LNCAP (cell line): ENCODE data around the gene CPZ.
A peak's percentile ranks its signal among the peaks of the same experiment; 100 is the strongest.

Source experiments
- CTCF ChIP-seq: fragments of 450-650 bp; IDR thresholded peaks from 2 replicates; pipeline ENCODE4 v1.5.1; 2017; ENCODE audit warnings: mild to moderate bottlenecking

Gene CPZ

GRCh38 chr4:8547108-8547911, 45.3 kb upstream of the CPZ start:
- TF ChIP-seq CTCF = peak; percentile 37; the same call in 1 of the 2 replicates

GRCh38 chr4:8547912-8548730, 44.4 kb upstream of the CPZ start:
- TF ChIP-seq CTCF = no peak

- no peak for TF ChIP-seq CTCF
Measured at GRCh38 chr4:8548731-8549351, 43.7 kb upstream of the CPZ start.

- TF ChIP-seq CTCF = no peak
Measured at GRCh38 chr4:8549352-8549931, 43.1 kb upstream of the CPZ start.

- TF ChIP-seq CTCF = no peak
Measured at GRCh38 chr4:8550691-8551090, 41.9 kb upstream of the CPZ start.

GRCh38 chr4:8552024-8552423, 40.5 kb upstream of the CPZ start:
- TF ChIP-seq CTCF = no peak

GRCh38 chr4:8552581-8553205, 39.9 kb upstream of the CPZ start:
- no peak for TF ChIP-seq CTCF
